GM21825 (cell line): Measurements from ENCODE around the gene KLHDC7A.

Source experiments
- ATAC-seq: cut with Tn5 transposase; IDR thresholded peaks from one replicate; pipeline ENCODE4 v1.9.1; 2021; ENCODE audit warnings: mild to moderate bottlenecking, moderate library complexity; ENCODE audit not compliant: unreplicated experiment

KLHDC7A gene

GRCh38 chr1:18504609-18505008 is 23.9 kb downstream of the KLHDC7A start:
- no peak for ATAC-seq

- no peak for ATAC-seq
Measured at GRCh38 chr1:18505666-18506065, 24.9 kb downstream of the KLHDC7A start.

DNA sequence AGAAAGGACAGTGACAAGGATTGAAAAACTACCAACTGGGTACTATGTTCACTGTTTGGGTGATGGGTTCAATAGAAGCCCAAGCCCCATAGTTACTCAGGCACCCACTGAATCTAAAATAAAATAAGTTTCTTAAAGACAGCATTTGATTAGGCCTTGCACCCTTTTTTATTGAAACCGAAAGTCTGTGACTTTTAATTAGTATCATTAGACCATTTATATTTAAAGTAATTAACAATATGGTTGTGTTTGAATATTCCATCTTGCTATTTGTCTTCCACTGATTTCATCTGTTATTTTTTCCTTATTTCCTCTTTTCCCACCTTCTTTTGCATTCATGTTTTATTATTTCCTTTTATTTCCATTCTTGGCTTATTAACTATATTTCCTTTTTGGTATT is 27.4 kb downstream of the KLHDC7A start:
- no peak for ATAC-seq

DNA sequence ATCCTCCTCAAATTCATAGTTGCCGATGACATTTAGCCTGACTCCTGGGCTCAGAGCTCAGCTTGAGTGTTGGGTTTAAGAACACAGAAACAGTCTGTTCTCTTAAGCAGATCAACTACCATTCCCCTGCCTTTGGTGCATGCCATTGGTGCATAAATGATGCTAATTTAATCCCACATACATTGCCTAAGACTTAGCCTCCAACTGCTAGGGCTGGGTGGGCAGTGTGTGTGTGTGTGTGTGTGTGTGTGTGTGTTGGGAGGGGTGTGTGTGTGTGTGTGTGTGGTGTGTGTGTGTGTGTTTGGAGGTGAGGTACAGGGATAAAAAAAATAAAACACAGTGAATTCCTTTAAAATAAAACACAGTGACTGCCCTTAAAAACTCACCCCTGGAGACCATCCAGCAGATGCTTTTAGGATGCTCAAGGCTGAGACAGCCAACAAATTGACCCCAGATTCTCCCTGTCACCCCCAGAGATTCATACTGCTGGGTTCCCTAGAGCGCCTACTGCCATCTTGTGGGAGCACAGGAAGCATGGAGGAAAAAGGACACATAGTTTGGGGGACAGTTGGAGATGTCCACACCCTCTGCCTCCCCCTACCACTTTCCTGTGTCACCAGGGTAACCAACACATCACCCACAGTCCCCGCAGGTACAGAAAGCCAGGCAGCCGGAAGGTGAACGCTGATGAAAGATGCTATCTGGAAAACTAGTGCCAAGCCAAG is 30.6 kb downstream of the KLHDC7A start:
- no peak for ATAC-seq

- ATAC-seq = no peak
Measured at GRCh38 chr1:18511874-18512150, 31.1 kb downstream of the KLHDC7A start.

DNA sequence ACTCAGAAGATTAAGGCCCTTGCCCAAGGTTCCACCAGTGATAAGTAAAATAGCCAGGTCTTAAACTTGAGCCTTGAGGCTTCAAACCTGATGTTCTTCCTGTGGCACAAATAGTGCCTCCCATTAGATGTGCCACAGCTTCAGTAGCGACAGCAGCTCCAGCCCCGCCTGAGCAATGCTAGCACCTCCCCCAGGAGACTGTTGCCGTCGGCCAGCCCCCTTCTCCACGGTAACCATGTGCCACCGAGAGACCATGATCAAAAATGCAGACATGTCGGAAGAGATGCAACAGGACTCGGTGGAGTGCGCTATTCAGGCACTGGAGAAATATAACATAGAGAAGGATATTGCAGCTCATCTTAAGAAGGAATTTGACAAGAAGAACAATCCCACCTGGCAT is 32.2 kb downstream of the KLHDC7A start:
- ATAC-seq = no peak

DNA sequence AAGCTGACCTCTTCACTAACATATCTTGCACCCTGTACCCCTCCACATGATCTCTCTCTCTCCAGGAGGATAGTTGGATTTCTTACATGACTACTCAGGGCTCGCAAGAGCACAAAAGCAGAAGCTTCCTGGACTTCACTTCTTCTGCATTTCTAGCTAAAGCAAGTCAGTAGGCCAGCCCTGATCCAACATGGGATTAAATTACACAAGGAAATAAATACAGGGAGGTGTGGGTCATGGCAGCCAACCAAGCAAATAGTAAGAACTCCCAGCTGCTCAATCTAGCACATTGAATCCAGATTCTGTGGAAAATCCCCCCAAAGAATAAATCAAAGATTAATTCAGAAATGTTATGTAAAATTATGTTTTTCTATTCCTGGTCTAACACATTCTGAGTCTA is 33.3 kb downstream of the KLHDC7A start:
- ATAC-seq = no peak

DNA sequence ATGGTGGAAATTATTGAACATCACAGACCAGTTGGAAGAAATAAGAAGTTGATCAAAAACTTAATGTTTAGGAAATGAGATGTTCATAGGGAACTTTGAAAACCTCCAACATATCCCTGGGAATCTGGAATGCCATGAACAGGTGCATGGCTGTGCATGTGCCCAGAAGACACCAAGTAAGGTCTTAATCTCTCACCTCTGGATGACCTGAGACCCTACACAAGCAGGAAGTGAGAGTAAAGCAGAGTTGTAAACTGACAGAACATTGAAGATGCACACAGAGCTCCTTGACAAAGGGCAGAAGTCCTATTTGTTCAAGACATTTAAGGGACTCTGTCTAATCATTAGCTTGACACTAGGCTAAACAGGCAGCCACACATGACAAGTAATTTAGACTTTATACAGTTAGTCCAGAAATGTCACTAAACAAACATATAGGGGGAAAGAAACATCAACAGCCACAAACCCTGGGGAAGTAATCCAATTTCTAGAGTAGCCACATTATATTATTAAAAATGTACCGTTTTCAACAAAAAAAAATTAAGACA is 34.5 kb downstream of the KLHDC7A start:
- ATAC-seq = no peak

GRCh38 chr1:18516473-18516872 is 35.7 kb downstream of the KLHDC7A start:
- no peak for ATAC-seq

- ATAC-seq = no peak
Measured at GRCh38 chr1:18526436-18527275, 45.9 kb downstream of the KLHDC7A start.

GRCh38 chr1:18527514-18527913 is 46.8 kb downstream of the KLHDC7A start:
- no peak for ATAC-seq

DNA sequence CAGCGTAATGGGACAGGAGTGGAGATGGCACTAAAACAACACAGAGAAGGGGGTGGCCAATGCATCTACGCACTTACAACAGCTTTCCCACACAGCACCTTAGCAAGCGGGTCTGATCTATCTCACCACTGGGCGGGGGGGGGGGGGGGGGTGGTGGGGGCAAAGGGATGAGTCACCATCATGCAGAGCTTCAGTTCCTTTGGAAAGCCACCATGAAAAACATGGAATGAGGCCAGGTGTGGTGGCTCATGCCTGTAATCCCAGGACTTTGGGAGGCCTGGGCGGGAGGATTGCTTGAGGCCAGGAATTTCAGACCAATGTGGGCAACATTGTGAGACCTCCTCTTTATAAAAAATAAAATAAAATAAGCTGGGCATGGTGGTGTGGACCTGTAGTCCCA is 47.2 kb downstream of the KLHDC7A start:
- ATAC-seq = no peak

DNA sequence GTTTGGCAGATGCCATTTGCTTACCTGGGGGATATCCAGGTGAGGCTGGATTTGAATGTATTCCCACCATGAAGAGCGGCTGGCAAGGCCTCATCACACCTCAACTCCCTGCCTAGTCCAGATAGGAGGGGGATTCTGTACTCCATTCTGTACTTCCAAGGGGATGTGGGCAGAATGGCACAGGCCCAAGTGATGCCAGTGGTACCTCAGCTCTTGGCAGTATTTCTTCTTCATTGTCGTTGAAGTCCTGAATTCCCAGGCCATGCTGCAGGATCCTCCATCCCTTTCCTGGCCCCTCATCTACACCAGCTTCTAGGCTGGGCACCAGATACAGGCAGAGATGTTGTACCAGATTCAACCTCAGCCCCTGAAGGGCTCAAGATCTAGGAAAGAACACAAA is 47.9 kb downstream of the KLHDC7A start:
- ATAC-seq = no peak

DNA sequence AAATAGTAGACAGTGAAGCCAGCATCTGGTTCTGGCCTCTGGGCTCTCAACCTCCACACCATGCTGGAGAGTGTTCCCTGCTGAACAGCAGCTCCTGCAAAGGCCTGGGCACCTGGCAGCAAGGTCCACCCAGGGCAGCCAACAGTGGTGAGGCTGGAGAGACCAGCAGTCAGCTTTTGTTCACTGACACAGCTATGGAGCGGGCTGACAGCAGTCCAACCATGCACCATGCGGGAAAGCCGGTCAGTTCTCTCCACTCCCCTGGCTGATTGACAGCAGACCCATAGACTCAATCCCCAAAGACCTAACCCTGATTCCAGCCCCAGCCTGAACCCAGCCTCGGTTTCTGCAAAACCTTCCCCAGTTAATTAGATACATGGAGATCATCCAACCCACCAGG is 49.0 kb downstream of the KLHDC7A start:
- ATAC-seq = no peak

GRCh38 chr1:18530587-18531502 is 50.1 kb downstream of the KLHDC7A start:
- ATAC-seq = no peak

DNA sequence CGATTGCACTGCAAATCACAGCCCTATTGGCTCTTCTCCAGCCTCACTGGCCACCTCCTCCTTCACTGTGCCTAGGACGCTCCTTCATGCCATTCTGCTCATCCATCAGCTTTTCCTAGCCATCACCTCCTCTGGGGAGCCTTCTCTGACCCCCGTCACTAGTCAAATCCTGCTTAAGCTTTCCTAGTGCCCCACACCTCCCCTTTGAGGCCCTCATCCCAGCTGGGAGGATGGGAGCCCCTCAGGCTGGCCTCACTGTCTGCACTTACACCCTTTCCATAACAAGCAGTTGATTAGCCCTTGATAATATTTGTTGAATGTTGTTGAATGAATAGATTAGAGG is 50.7 kb downstream of the KLHDC7A start:
- no peak for ATAC-seq

- no peak for ATAC-seq
Measured at GRCh38 chr1:18532390-18533170, 51.9 kb downstream of the KLHDC7A start.

DNA sequence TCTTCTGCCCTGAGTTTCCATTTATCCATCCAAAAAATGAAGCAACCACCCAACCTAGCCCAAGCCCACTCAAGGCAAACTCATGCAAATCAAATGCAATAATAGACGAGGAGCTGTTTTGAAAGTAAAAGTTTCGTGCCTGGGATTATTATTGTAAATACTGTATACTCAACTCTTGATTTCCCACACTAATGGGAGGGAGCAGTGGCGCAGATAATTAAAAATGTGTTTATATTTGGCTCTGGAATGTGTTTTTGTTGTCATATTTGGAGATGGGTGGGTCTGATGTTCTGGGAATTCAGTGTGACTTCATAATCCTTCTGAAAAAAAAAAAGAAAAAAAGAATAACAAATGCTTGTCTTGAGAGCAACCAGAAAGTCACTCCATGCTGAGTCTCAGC is 52.5 kb downstream of the KLHDC7A start:
- ATAC-seq = no peak

DNA sequence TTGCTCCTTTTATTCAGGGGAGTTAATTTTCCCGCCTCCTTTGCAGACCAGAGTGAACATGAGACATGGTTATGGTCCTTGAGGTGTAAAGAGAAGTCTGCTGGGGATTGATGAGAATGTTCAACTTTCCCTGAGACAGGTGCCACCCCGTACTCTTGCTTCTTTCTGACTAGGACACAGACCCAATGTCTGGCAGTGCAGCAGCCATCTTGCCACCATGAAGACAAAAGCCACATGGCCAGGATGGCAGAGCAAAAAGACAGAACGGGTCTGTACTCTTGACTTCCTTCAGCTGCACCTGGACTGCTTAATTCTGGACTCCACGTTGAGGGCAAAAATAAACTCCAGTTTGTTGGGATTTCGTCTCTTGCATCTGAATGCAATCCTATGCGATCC is 54.1 kb downstream of the KLHDC7A start:
- ATAC-seq = no peak
